CMK (cell line): ENCODE data around the gene RHEX.

Source experiments
- DNase-seq: peaks from one replicate; pipeline ENCODE4 v3.0.0-alpha.2; 2010; ENCODE audit warnings: low read depth

Gene RHEX

DNA sequence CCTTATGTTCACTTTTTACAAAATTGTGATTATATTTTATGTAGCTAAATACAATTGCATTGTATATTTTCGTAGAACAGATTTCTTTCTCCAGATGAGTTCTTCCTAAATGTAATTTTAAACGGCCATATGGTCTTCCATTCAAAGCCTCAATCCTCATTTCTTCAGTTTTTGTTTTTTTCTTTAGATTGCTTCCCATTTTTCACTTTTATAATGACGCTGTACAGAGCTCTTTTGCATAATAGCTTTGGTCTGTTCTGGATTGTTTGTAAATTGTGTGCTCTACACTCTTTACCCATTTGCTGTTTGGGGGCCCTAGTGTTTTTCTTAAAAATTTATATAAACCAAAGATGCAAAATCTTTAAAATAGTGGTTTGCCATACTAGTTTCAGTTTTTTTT is 36.4 kb downstream of the RHEX start:
- no peak for DNase-seq

GRCh38 chr1:206094024-206094423 is 41.1 kb downstream of the RHEX start:
- peak; percentile 17 for DNase-seq

DNA sequence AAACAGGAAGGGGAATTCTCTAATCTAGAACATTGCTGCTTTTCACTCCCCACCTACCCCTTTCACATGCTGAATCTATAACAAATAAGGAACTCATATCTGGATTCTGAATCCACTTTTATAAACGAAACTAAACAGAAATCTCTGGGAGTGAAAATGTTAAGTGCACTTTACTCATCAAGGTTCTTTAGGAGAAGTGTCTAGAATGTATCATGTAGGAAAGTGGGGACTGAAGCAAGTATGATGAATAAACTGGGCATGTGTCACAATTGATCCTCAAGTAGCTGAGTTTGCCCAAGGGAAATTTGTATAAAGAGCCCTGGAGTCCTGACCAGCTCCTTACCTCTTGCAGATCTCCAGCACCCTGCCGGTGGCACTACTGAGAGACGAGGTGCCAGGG is 44.4 kb downstream of the RHEX start:
- DNase-seq: no peak

GRCh38 chr1:206098242-206098919 is 45.4 kb downstream of the RHEX start:
- DNase-seq: no peak

DNA sequence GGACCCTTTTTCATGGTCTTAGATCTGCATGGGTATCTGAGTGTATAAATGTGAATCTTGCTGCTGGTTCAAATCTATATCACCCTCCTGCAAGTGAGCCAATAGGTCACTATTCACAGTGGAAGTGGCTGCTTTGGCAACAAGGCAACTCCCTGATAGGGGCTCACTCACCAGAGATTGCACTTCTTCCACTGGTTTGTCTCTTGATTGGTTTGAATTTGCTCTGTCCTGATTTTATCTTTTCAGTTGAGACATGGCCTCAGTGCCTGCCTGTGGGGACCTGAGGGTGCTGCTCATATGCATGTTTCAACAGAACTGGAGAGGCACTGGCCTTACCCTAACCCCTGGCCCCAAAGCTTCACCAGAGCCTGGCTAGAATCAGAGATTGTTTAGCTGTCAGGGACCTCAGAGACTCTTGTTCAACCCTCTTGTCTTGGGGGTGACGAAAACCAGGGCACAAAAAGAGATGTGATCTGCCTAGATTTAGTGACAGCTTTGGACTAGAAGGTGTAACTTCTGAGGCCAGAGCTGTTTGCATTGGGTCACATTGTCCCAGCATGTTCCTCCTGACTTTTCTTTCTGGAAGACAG is 47.3 kb downstream of the RHEX start:
- DNase-seq: no peak

GRCh38 chr1:206101351-206102045 is 48.5 kb downstream of the RHEX start:
- no peak for DNase-seq

GRCh38 chr1:206102292-206102936 is 49.4 kb downstream of the RHEX start:
- DNase-seq: no peak

GRCh38 chr1:206103979-206104378 is 51.0 kb downstream of the RHEX start:
- no peak for DNase-seq

GRCh38 chr1:206105464-206105995 is 52.6 kb downstream of the RHEX start:
- no peak for DNase-seq

DNA sequence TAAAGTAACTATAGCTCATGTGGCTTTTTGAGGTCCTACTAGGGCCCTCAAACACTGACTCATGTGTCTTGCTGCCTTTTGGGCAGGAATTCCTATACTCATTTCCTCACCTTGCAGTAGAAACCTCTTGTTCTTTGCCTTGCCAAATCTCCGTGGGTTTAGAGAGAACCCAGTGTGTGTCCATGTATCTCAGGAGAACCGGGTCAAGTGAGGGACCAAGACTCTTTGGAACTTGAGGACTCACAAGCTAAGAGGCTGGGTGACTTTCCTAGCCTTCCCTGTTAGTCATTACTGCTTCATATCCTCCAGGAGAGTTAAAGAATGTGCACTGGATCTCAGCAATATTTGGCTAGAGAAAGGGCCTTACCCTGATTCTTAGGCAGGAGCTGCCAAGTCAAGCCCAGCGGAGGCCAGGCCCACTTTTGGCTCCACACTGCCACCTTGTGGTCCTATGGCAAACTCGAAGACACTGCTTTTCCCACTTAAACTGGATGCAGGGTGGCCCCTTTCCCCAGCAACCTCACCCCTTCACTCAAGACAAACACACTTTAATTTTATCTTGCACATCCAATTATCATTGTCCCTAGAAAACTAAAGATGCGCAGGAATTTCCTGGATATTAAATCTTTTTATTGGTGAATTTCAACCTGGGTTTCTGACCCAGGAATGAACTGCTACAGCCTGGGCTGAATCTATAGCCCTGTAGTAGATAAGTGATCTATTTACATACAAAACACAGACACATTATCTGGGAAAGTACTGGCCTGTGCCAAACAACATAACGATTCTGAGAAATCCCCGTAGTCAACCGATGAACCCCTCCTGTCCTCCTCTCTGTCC is 53.6 kb downstream of the RHEX start:
- peak; percentile 60 for DNase-seq

- no peak for DNase-seq
Observed at GRCh38 chr1:206107168-206107544, 54.2 kb downstream of the RHEX start.

DNA sequence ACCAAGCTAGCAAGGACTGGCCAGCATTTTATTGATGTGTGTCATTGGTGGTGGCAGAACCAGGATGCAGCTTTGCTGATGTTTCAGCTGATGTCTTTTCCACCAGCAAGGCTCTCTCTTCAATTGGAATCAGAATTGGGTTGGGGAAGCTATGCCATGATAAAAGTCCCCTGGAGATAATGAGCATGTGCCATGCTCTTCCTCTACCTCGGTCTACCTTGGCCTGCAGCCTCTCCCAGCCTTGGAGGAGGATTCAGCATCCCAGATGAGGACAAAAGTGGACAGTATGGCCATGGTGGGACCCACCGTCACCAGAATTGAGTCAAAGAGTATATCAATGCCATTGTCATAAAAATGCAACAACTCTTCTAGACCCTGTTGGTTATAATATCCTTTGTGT is 55.7 kb downstream of the RHEX start:
- no peak for DNase-seq

- DNase-seq: no peak
Observed at GRCh38 chr1:206109718-206110117, 56.7 kb downstream of the RHEX start.

GRCh38 chr1:206110161-206110560 is 57.2 kb downstream of the RHEX start:
- no peak for DNase-seq

DNA sequence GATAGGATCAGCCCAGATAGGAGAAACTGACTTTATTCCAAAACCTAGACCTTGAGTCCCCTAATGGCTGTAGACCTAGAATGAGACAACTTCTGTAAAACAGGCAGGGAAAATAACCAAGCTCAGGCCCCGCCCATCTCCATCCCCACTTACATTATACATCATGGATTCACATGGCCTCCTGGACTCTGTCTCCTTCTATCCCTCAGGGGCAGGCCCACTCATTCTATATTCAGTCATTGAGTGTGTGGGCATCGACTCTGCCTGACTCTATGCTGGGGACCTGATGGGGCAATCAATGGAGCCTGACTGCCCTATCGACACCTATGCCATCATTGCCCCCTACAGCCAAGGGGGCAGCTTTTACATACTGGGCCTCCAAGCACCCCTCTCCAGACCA is 57.8 kb downstream of the RHEX start:
- DNase-seq: no peak

DNA sequence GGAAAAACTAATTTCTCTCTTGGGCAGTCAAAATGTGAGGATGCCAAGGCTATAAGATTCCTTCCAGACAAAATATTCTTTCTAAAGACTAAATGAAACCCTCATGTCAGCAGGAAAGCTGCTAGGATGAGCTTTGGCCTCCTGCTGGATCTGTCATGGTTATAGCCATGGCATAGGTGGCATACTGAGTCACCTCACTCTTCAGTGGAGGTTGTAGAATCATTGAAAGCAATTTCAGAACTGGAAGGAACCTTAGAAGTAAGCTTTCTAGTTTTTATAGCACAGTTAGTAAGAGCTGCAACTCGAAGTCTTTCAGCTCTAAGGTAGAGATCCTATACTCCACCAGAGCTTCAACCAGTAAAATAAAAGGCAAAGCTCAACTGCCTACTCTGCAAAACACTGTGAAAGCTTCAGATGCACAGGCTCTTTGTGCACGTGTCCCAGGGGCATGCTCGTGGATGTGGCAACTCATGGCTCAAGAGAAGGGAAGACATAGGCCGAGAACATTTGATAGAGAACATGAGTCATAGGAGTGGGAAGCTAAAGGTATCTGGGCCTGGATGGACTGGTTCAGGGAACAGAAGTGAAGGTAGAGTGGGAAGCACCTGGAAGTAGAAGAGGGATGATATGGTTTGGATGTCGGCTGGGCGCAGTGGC is 58.4 kb downstream of the RHEX start:
- no peak for DNase-seq

DNA sequence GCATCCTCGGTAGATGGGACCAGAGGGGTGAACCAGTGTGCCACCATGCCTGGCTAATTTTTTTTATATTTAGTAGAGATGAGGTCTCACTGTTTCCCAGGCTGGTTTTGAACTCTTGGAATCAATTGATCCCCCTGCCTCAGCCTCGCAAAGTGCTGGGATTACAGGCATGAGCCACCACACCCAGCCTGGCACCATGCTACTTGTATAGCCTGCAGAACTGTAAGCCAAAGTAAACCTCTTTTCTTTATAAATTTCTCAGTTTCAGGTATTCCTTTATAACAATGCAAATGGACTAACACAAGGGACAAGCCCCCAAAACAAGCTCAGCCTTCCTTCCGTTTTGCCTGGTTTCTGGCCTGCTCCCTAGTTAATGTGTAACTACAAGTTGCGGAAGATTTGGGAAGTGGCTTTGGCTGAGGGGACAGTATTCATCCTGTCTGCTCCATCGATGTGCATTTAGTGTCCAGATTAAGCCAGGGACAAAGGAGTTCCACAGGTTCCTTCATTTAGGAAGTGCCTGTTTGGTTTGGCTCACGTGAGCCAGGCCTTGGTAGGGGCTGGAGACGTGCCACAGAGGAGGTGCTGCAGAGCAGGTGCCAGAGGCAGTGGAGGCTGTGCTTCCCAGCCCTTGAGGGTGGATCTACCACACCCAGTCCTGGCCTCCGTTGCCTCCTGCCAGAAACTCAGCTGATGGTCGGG is 59.8 kb downstream of the RHEX start:
- no peak for DNase-seq

- DNase-seq: no peak
Observed at GRCh38 chr1:206114692-206115640, 62.0 kb downstream of the RHEX start.

GRCh38 chr1:206115791-206116190 is 62.8 kb downstream of the RHEX start:
- no peak for DNase-seq
